Esophagus (tissue), 2 donors: Measurements from ENCODE around the gene CDC27. TPM values are rescaled to one million over a fixed set of nuclear protein-coding genes. Genes with fewer than 3 reads are reported as not detected.
"Not testable (repeated sequence)": the region's sequence is repeated elsewhere in the genome, so short reads cannot be mapped to it uniquely, and the experiment has no call there.

ENCODE experiments used
- H3K27ac ChIP-seq, 2 donors: one replicate each; pipeline ENCODE4 v1.5.1; 2013; ENCODE audit warnings: low read depth in 2 of 2, mild to moderate bottlenecking in 2 of 2, inconsistent platforms in 1 of 2, low read length in 1 of 2, moderate library complexity in 1 of 2
- H3K27me3 ChIP-seq, 2 donors: one replicate each; pipeline ENCODE4 v1.6.1; 2013; ENCODE audit warnings: low read length in 2 of 2, control low read depth in 1 of 2, mild to moderate bottlenecking in 1 of 2; ENCODE audit not compliant: insufficient read depth in 2 of 2, control insufficient read depth in 1 of 2
- H3K36me3 ChIP-seq, 2 donors: one replicate each; pipeline ENCODE4 v1.6.1; 2013; ENCODE audit warnings: low read length in 1 of 2; ENCODE audit not compliant: control insufficient read depth in 2 of 2, insufficient read depth in 2 of 2
- H3K4me1 ChIP-seq, 2 donors: one replicate each; pipeline ENCODE4 v1.6.1; 2013; ENCODE audit warnings: low read length in 1 of 2; ENCODE audit not compliant: control insufficient read depth in 2 of 2, insufficient read depth in 2 of 2
- H3K4me3 ChIP-seq, 2 donors: one replicate each; pipeline ENCODE4 v1.5.1; 2013; ENCODE audit warnings: low read length in 2 of 2, mild to moderate bottlenecking in 2 of 2, low read depth in 1 of 2, moderate library complexity in 1 of 2
- H3K9me3 ChIP-seq, 2 donors: one replicate each; pipeline ENCODE4 v1.6.1; 2013; ENCODE audit warnings: mild to moderate bottlenecking in 2 of 2, low read depth in 1 of 2, low read length in 1 of 2, moderate library complexity in 1 of 2; ENCODE audit not compliant: control insufficient read depth in 2 of 2, insufficient read depth in 1 of 2
- WGBS, 2 donors: extraction: QIAGEN DNeasy Blood & Tissue Kit; methylation state at CpG; one replicate each; pipeline ENCODE4 v1.1.7; 2013; 5-methylcytosine and 5-hydroxymethylcytosine counted together
- polyA plus RNA-seq, 2 donors: library from polyadenylated mRNA; stranded (reverse); fragments of 200-250 nt; gene quantifications; one replicate each; pipeline ENCODE4 v1.2.3, GENCODE V29; 2013
- donor health status: healthy with polysubstance abuse.
- donor health status: Bipolar disorder and iron deficiency.

Gene CDC27
- polyA plus RNA-seq, 2 donors: 9.0 to 16.7 TPM

- H3K27ac ChIP-seq: peak overlapping the region; percentile 60 to 70
- H3K36me3 ChIP-seq, H3K9me3 ChIP-seq, H3K4me1 ChIP-seq, H3K4me3 ChIP-seq, H3K27me3 ChIP-seq: not testable (repeated sequence)
- WGBS, 2 donors: 42 to 46% methylated on average over 4 of the region's 4 CpGs
Observed at GRCh38 chr17:47070266-47070665, 118.8 kb downstream of the CDC27 start.

Other genes with a start within 250 kb of the CDC27 start
- gene RPRML, start 210.0 kb downstream of the CDC27 start, polyA plus RNA-seq: under 1 TPM in 1 of 2 donors, not detected in 1; 0.44 TPM
- gene MYL4, start 20.1 kb upstream of the CDC27 start, polyA plus RNA-seq: under 1 TPM; 0.12 to 0.18 TPM
- gene ITGB3, start 64.5 kb upstream of the CDC27 start, polyA plus RNA-seq: 1 to 10 TPM in 1 of 2 donors, under 1 TPM in 1; 0.71 to 1.0 TPM
- 1 to 10 TPM in 1 of 2 donors, under 1 TPM in 1; 0.61 to 1.8 TPM for gene EFCAB13, start 134.7 kb upstream of the CDC27 start, polyA plus RNA-seq